Measurements from ENCODE around the gene NEK11. TPM values are rescaled to one million over a fixed set of nuclear protein-coding genes. Genes with fewer than 3 reads are reported as not detected.

The NEK11 gene
- polyA plus RNA-seq, 1 donor (not counting 4 experiments of a cell fraction or from before 2014, with no cell fraction given), result 9.4 TPM

- TF ChIP-seq CTCF (optimal IDR thresholded peaks at IDR 0.05 in 1 of 3, IDR thresholded peaks at IDR 0.05 in 1 of 3, conservative IDR thresholded peaks at IDR 0.05 in 1 of 3; ENCODE audit: extremely low read depth in 1 of 3, insufficient read depth in 2 of 3, low read length in 3 of 3) (no peak), EZH2 (IDR thresholded peaks at IDR 0.05; ENCODE audit: low read length) (no peak)
- H3K27ac ChIP-seq (ENCODE audit: control insufficient read depth, insufficient read depth, low read length), result no peak overlapping the region
Measured at GRCh38 chr3:131323014-131323413, 296.3 kb downstream of the NEK11 start.

GRCh38 chr3:131323792-131324191, 297.1 kb downstream of the NEK11 start:
- H3K27ac ChIP-seq (ENCODE audit: control insufficient read depth, insufficient read depth, low read length), result no peak overlapping the region

More at GRCh38 chr3:131323014-131323413, 296.3 kb downstream of the NEK11 start:
- dilution Hi-C loops (cut with MboI; ENCODE audit: extremely low pct_ligation_motif_present, low sequenced_read_pairs), result no loop called here
- Histone ChIP-seq H3K79me2 (ENCODE audit: control insufficient read depth, insufficient read depth, low read length) (no peaks in the 10 kb centered on the region), H4K20me1 (ENCODE audit: control insufficient read depth, extremely low read depth, insufficient read depth, low read length) (no peaks in the 10 kb centered on the region), H3K4me2 (ENCODE audit: control insufficient read depth, extremely low read depth, insufficient read depth, low read depth, low read length) (no peak overlapping the region), H3K27me3 (ENCODE audit: control insufficient read depth, extremely low read depth, insufficient read depth, low read length) (no peaks in the 10 kb centered on the region), H3K4me1 (ENCODE audit: control insufficient read depth, extremely low read depth, insufficient read depth, low read length) (no peaks in the 10 kb centered on the region), H3K9ac (ENCODE audit: control insufficient read depth, extremely low read depth, insufficient read depth, low read length) (no peak overlapping the region), H3K9me1 (ENCODE audit: control insufficient read depth, extremely low read depth, insufficient read depth, low read length) (no peaks in the 10 kb centered on the region), H3K4me3 (ENCODE audit: control insufficient read depth in 2 of 3, extremely low read depth in 1 of 3, insufficient read depth in 2 of 3, low read depth in 1 of 3, low read length in 3 of 3) (no peak overlapping the region), H3K9me3 (ENCODE audit: control insufficient read depth, low read depth, low read length) (no peaks in the 10 kb centered on the region), H3K36me3 (ENCODE audit: control insufficient read depth in 2 of 2, extremely low read depth in 1 of 2, insufficient read depth in 2 of 2, low read length in 2 of 2) (no peaks in the 10 kb centered on the region), H2AFZ (ENCODE audit: control insufficient read depth, low read length) (no peak overlapping the region)
- DNase-seq (ENCODE audit: low read depth, low spot score), result no peak
- no peak for FAIRE-seq

More at GRCh38 chr3:131323792-131324191, 297.1 kb downstream of the NEK11 start:
- Histone ChIP-seq H3K4me3 (ENCODE audit: control insufficient read depth in 2 of 3, extremely low read depth in 1 of 3, insufficient read depth in 2 of 3, low read depth in 1 of 3, low read length in 3 of 3) (no peak overlapping the region), H3K27me3 (ENCODE audit: control insufficient read depth, extremely low read depth, insufficient read depth, low read length) (no peaks in the 10 kb centered on the region), H3K9me1 (ENCODE audit: control insufficient read depth, extremely low read depth, insufficient read depth, low read length) (no peaks in the 10 kb centered on the region), H3K9me3 (ENCODE audit: control insufficient read depth, low read depth, low read length) (no peaks in the 10 kb centered on the region), H3K9ac (ENCODE audit: control insufficient read depth, extremely low read depth, insufficient read depth, low read length) (no peak overlapping the region), H3K79me2 (ENCODE audit: control insufficient read depth, insufficient read depth, low read length) (no peaks in the 10 kb centered on the region), H3K4me2 (ENCODE audit: control insufficient read depth, extremely low read depth, insufficient read depth, low read depth, low read length) (no peak overlapping the region), H3K4me1 (ENCODE audit: control insufficient read depth, extremely low read depth, insufficient read depth, low read length) (no peaks in the 10 kb centered on the region), H3K36me3 (ENCODE audit: control insufficient read depth in 2 of 2, extremely low read depth in 1 of 2, insufficient read depth in 2 of 2, low read length in 2 of 2) (no peaks in the 10 kb centered on the region), H2AFZ (ENCODE audit: control insufficient read depth, low read length) (no peak overlapping the region), H4K20me1 (ENCODE audit: control insufficient read depth, extremely low read depth, insufficient read depth, low read length) (no peaks in the 10 kb centered on the region)
- TF ChIP-seq EZH2 (IDR thresholded peaks at IDR 0.05; ENCODE audit: low read length) (no peak), CTCF (optimal IDR thresholded peaks at IDR 0.05 in 1 of 3, IDR thresholded peaks at IDR 0.05 in 1 of 3, conservative IDR thresholded peaks at IDR 0.05 in 1 of 3; ENCODE audit: extremely low read depth in 1 of 3, insufficient read depth in 2 of 3, low read length in 3 of 3) (no peak)
- DNase-seq (ENCODE audit: low read depth, low spot score) (no peak), FAIRE-seq (no peak)
- dilution Hi-C loops (cut with MboI; ENCODE audit: extremely low pct_ligation_motif_present, low sequenced_read_pairs), result no loop called here

Data from keratinocyte (primary cell).